ENCODE results near the gene AUTS2. TPM values are rescaled to one million over a fixed set of nuclear protein-coding genes. Genes with fewer than 3 reads are reported as not detected.

Gene AUTS2
- total RNA-seq, 6 donors from 2014 or later: 38.9 to 151 (median 55.8) TPM

- DNase-seq: no peak
- no peaks in the 10 kb centered on the region for H3K27me3 ChIP-seq
- 91 to 97% methylated on average over 1 of the region's 1 CpG for WGBS, 2 donors
- H3K27ac ChIP-seq: no peak overlapping the region
- no peak overlapping the region for H3K4me3 ChIP-seq
- no peak for ATAC-seq (ENCODE audit: low FRiP score in 2 of 2)
- H3K9me3 ChIP-seq: peaks cover 0 to 11% (median 5%) of the 10 kb centered on the region in 4 donors
- TF ChIP-seq EP300 (IDR thresholded peaks at IDR 0.05): no peak
- no peak for TF ChIP-seq POLR2AphosphoS5 (IDR thresholded peaks at IDR 0.05)
- no peak for TF ChIP-seq CTCF (IDR thresholded peaks at IDR 0.05)
- TF ChIP-seq POLR2A (IDR thresholded peaks at IDR 0.05): no peak
- no peaks in the 10 kb centered on the region for H3K36me3 ChIP-seq
- H3K4me1 ChIP-seq: peaks cover 0 to 7% (median 0%) of the 10 kb centered on the region in 4 donors
These were observed 555.7 kb downstream of the AUTS2 start for GRCh38 chr7:70153933-70154332.

- DNase-seq (peak in 1 of 2 donors; percentile 57), ATAC-seq (ENCODE audit: low FRiP score in 2 of 2) (peak in 1 of 2 donors; percentile 59)
- Histone ChIP-seq H3K36me3 (no peaks in the 10 kb centered on the region), H3K27me3 (no peaks in the 10 kb centered on the region), H3K9me3 (peaks cover 0 to 11% (median 5%) of the 10 kb centered on the region in 4 donors), H3K27ac (no peak overlapping the region), H3K4me1 (peaks cover 0 to 7% (median 0%) of the 10 kb centered on the region in 4 donors), H3K4me3 (no peak overlapping the region)
- 75 to 77% methylated on average over 3 of the region's 3 CpGs for WGBS, 2 donors
- TF ChIP-seq CTCF (IDR thresholded peaks at IDR 0.05) (no peak), EP300 (IDR thresholded peaks at IDR 0.05) (no peak), POLR2AphosphoS5 (IDR thresholded peaks at IDR 0.05) (no peak), POLR2A (IDR thresholded peaks at IDR 0.05) (no peak)
These were observed 556.4 kb downstream of the AUTS2 start for GRCh38 chr7:70154521-70155180.

GRCh38 chr7:70156057-70156456, 557.8 kb downstream of the AUTS2 start:
- no peak overlapping the region for H3K27ac ChIP-seq
- WGBS, 2 donors: 87 to 94% methylated on average over 2 of the region's 2 CpGs
- peaks cover 0 to 11% (median 5%) of the 10 kb centered on the region in 4 donors for H3K9me3 ChIP-seq
- H3K4me1 ChIP-seq: peaks cover 0 to 7% (median 0%) of the 10 kb centered on the region in 4 donors
- no peak for ATAC-seq (ENCODE audit: low FRiP score in 2 of 2)
- TF ChIP-seq POLR2A (IDR thresholded peaks at IDR 0.05): no peak
- no peak for TF ChIP-seq EP300 (IDR thresholded peaks at IDR 0.05)
- TF ChIP-seq POLR2AphosphoS5 (IDR thresholded peaks at IDR 0.05): no peak
- no peak for TF ChIP-seq CTCF (IDR thresholded peaks at IDR 0.05)
- H3K36me3 ChIP-seq: no peaks in the 10 kb centered on the region
- no peaks in the 10 kb centered on the region for H3K27me3 ChIP-seq
- DNase-seq: no peak
- no peak overlapping the region for H3K4me3 ChIP-seq

GRCh38 chr7:70159121-70159520, 560.8 kb downstream of the AUTS2 start:
- peaks cover 0 to 10% (median 0%) of the 10 kb centered on the region in 4 donors for H3K4me1 ChIP-seq
- no peak for ATAC-seq (ENCODE audit: low FRiP score in 2 of 2)
- H3K4me3 ChIP-seq: no peak overlapping the region
- no peaks in the 10 kb centered on the region for H3K36me3 ChIP-seq
- no peak for DNase-seq
- 85 to 88% methylated on average over 3 of the region's 3 CpGs for WGBS, 2 donors
- TF ChIP-seq POLR2AphosphoS5 (IDR thresholded peaks at IDR 0.05) (no peak), POLR2A (IDR thresholded peaks at IDR 0.05) (no peak), EP300 (IDR thresholded peaks at IDR 0.05) (no peak), CTCF (IDR thresholded peaks at IDR 0.05) (no peak)
- no peak overlapping the region for H3K27ac ChIP-seq
- no peaks in the 10 kb centered on the region for H3K9me3 ChIP-seq
- H3K27me3 ChIP-seq: no peaks in the 10 kb centered on the region
